GM18519 (cell line): Measurements from ENCODE around the gene HES6.

Experiments
- ATAC-seq: cut with Tn5 transposase; IDR thresholded peaks from one replicate; pipeline ENCODE4 v1.9.1; 2021; ENCODE audit warnings: mild to moderate bottlenecking, moderate library complexity; ENCODE audit not compliant: unreplicated experiment, low FRiP score

Gene HES6

GRCh38 chr2:238256111-238256510, 16.3 kb upstream of the HES6 start:
- no peak for ATAC-seq

GRCh38 chr2:238255636-238256035, 15.8 kb upstream of the HES6 start:
- ATAC-seq = no peak

- ATAC-seq = no peak
Measured at GRCh38 chr2:238255151-238255551, 15.3 kb upstream of the HES6 start.

GRCh38 chr2:238254095-238254723, 14.4 kb upstream of the HES6 start:
- ATAC-seq = no peak

- no peak for ATAC-seq
Measured at GRCh38 chr2:238252766-238253630, 13.2 kb upstream of the HES6 start.

- ATAC-seq = no peak
Measured at GRCh38 chr2:238251986-238252385, 12.1 kb upstream of the HES6 start.

GRCh38 chr2:238251331-238251730, 11.5 kb upstream of the HES6 start:
- no peak for ATAC-seq

GRCh38 chr2:238250896-238251295, 11.1 kb upstream of the HES6 start:
- ATAC-seq = no peak

GRCh38 chr2:238247841-238248453, 8.1 kb upstream of the HES6 start:
- no peak for ATAC-seq

GRCh38 chr2:238247002-238247822, 7.4 kb upstream of the HES6 start:
- ATAC-seq = no peak

- no peak for ATAC-seq
Measured at GRCh38 chr2:238244151-238244550, 4.3 kb upstream of the HES6 start.

- no peak for ATAC-seq
Measured at GRCh38 chr2:238243496-238244076, 3.7 kb upstream of the HES6 start.

GRCh38 chr2:238242731-238243495, 3.1 kb upstream of the HES6 start:
- ATAC-seq = no peak

GRCh38 chr2:238241970-238242369, 2.1 kb upstream of the HES6 start:
- no peak for ATAC-seq

- ATAC-seq = no peak
Measured at GRCh38 chr2:238240757-238241711, 1.2 kb upstream of the HES6 start.

GRCh38 chr2:238239543-238239862, 335 bp downstream of the HES6 start:
- no peak for ATAC-seq

GRCh38 chr2:238238766-238239542, 884 bp downstream of the HES6 start:
- no peak for ATAC-seq

- ATAC-seq = no peak
Measured at GRCh38 chr2:238238311-238238765, 1.5 kb downstream of the HES6 start.
